Measurements from ENCODE around the gene CACNB1. TPM values are rescaled to one million over a fixed set of nuclear protein-coding genes. Genes with fewer than 3 reads are reported as not detected.

The CACNB1 gene
- total and polyA plus RNA-seq, 2 of the 13 experiments (the other 11 are each of a cell fraction or from before 2014, with no cell fraction given), result 0.75 to 1.5 TPM

DNA sequence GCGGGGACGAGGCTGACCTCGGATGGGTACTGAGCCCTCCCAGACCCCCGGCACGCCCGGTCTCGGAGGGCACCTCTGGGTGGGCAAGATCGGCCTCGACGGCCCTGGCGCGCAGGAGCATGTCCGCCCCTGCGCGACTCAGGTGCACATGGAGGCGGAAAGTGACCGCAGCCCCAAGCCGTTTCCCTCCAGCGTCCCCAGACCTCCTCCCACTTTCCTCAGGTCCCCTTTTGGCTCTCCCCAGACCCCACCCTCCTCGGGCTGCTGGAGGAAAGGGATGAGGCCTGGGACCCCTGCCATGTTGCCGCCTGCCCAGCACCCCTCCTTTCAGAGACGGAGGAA is 12.6 kb upstream of the CACNB1 start:
- TF ChIP-seq, protein P1, sequence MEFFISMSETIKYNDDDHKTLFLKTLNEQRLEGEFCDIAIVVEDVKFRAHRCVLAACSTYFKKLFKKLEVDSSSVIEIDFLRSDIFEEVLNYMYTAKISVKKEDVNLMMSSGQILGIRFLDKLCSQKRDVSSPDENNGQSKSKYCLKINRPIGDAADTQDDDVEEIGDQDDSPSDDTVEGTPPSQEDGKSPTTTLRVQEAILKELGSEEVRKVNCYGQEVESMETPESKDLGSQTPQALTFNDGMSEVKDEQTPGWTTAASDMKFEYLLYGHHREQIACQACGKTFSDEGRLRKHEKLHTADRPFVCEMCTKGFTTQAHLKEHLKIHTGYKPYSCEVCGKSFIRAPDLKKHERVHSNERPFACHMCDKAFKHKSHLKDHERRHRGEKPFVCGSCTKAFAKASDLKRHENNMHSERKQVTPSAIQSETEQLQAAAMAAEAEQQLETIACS (CRISPR knock-in tag; IDR thresholded peaks at IDR 0.05), result no peak
- no peak for TF ChIP-seq ESRRA (CRISPR knock-in tag; IDR thresholded peaks at IDR 0.05; ENCODE audit: low read depth)
- ChIA-PET CTCF (ENCODE audit: low intra/inter-chr PET ratio, low total read pairs) (no interaction called here), POLR2A (interaction anchor here (3.0 kb wide), 1 partner anchor 10 kb away, joined by 22 read pairs; the partner anchor contains the start of gene RPL19)
- H3K4me1 ChIP-seq (ENCODE audit: insufficient read depth, low read length), result no peaks in the 10 kb centered on the region
- H3K4me3 ChIP-seq (replicated peaks in 1 of 3; ENCODE audit: insufficient read depth in 1 of 3, low read depth in 2 of 3, low read length in 3 of 3), result no peak overlapping the region
- no peak overlapping the region for H3K4me2 ChIP-seq (ENCODE audit: low read depth, low read length)
- no peak for DNase-seq (ENCODE audit: low spot score)
- H4K20me1 ChIP-seq (ENCODE audit: insufficient read depth, low read length), result no peaks in the 10 kb centered on the region; the same call in 1 of the 2 replicates
- no peak overlapping the region for H3K9ac ChIP-seq (ENCODE audit: insufficient read depth, low read depth, low read length)
- BruUV-seq (replicated peaks), result no TSS peak
- peaks cover 13 to 64% of the 10 kb centered on the region in 2 experiments; a peak in 4 of 5 replicates for H3K27me3 ChIP-seq (ENCODE audit: control insufficient read depth in 1 of 2, insufficient read depth in 2 of 2, low read length in 2 of 2)
- intact Hi-C loops (cut with micrococcal nuclease; ENCODE audit: unreplicated experiment) (no loop called here), in situ Hi-C loops (cut with HindIII; ENCODE audit: extremely low pct_ligation_motif_present, low pct_unique_long_range_greater_than_20kb) (no loop called here)
- no peak for FAIRE-seq
- no peak overlapping the region for H3K27ac ChIP-seq (ENCODE audit: extremely low read length, insufficient read depth, low read length)
- no peaks in the 10 kb centered on the region for H3K9me3 ChIP-seq (ENCODE audit: low read length)
- H3K36me3 ChIP-seq (replicated peaks in 1 of 2; ENCODE audit: control insufficient read depth in 1 of 2, insufficient read depth in 2 of 2, low read length in 2 of 2), result peaks cover 2% of the 10 kb centered on the region in 2 experiments; a peak in 4 of 5 replicates
- no peaks in the 10 kb centered on the region for H3K79me2 ChIP-seq (ENCODE audit: insufficient read depth, low read length)
- H2AFZ ChIP-seq (ENCODE audit: low read length), result no peak overlapping the region
- 35% methylated on average over 4 of the region's 22 CpGs for WGBS (ENCODE audit: low lambda C conversion rate)
- no peak for ATAC-seq

GRCh38 chr17:39209317-39210092 is 12.0 kb upstream of the CACNB1 start:
- POLR2A ChIA-PET, result interaction anchor here (3.0 kb wide), 1 partner anchor 10 kb away, joined by 22 read pairs; the partner anchor contains the start of gene RPL19
- 25% methylated on average over 13 of the region's 39 CpGs for WGBS (ENCODE audit: low lambda C conversion rate)
- no TSS peak for BruUV-seq (replicated peaks)
- H2AFZ ChIP-seq (ENCODE audit: low read length), result no peak overlapping the region
- no peaks in the 10 kb centered on the region for H3K79me2 ChIP-seq (ENCODE audit: insufficient read depth, low read length)
- TF ChIP-seq PAXIP1 (CRISPR knock-in tag; conservative IDR thresholded peaks at IDR 0.05) (no peak), WIZ (CRISPR knock-in tag; IDR thresholded peaks at IDR 0.05) (no peak), PTBP1 (IDR thresholded peaks at IDR 0.05; ENCODE audit: low read depth, low read length, poor library complexity, severe bottlenecking) (no peak), HNRNPK (IDR thresholded peaks at IDR 0.05; ENCODE audit: low read depth, low read length, poor library complexity, severe bottlenecking) (peak; percentile 17), AKAP8 (CRISPR knock-in tag; IDR thresholded peaks at IDR 0.05) (no peak), ZNF619 (CRISPR knock-in tag; IDR thresholded peaks at IDR 0.05) (no peak)
- H3K4me2 ChIP-seq (ENCODE audit: low read depth, low read length), result no peak overlapping the region
- intact Hi-C loops (cut with micrococcal nuclease; ENCODE audit: unreplicated experiment) (no loop called here), in situ Hi-C loops (cut with HindIII; ENCODE audit: extremely low pct_ligation_motif_present, low pct_unique_long_range_greater_than_20kb) (no loop called here)
- H3K36me3 ChIP-seq (replicated peaks in 1 of 2; ENCODE audit: control insufficient read depth in 1 of 2, insufficient read depth in 2 of 2, low read length in 2 of 2), result peaks cover 4 to 7% of the 10 kb centered on the region in 2 experiments; a peak in 4 of 5 replicates
- FAIRE-seq (no peak), DNase-seq (ENCODE audit: low spot score) (no peak), ATAC-seq (no peak)
- H3K4me3 ChIP-seq (replicated peaks in 1 of 3; ENCODE audit: insufficient read depth in 1 of 3, low read depth in 2 of 3, low read length in 3 of 3), result no peak overlapping the region
- no peak overlapping the region for H3K9ac ChIP-seq (ENCODE audit: insufficient read depth, low read depth, low read length)
- CTCF ChIA-PET (ENCODE audit: low intra/inter-chr PET ratio, low total read pairs), result interaction anchor here (4.3 kb wide), 1 partner anchor 35 kb away, joined by 35 read pairs; no protein-coding TSS in a partner anchor
- no peaks in the 10 kb centered on the region for H3K4me1 ChIP-seq (ENCODE audit: insufficient read depth, low read length)
- H3K27ac ChIP-seq (ENCODE audit: extremely low read length, insufficient read depth, low read length), result no peak overlapping the region
- peaks cover 13 to 58% of the 10 kb centered on the region in 2 experiments; a peak in 4 of 5 replicates for H3K27me3 ChIP-seq (ENCODE audit: control insufficient read depth in 1 of 2, insufficient read depth in 2 of 2, low read length in 2 of 2)
- H4K20me1 ChIP-seq (ENCODE audit: insufficient read depth, low read length), result no peaks in the 10 kb centered on the region; the same call in 1 of the 2 replicates
- no peaks in the 10 kb centered on the region for H3K9me3 ChIP-seq (ENCODE audit: low read length)
